ENCODE measurements around the gene OSBPL3. TPM values are rescaled to one million over a fixed set of nuclear protein-coding genes. Genes with fewer than 3 reads are reported as not detected.

OSBPL3 gene
- total RNA-seq, 1 experiment from 2014 or later, result 149 TPM

DNA sequence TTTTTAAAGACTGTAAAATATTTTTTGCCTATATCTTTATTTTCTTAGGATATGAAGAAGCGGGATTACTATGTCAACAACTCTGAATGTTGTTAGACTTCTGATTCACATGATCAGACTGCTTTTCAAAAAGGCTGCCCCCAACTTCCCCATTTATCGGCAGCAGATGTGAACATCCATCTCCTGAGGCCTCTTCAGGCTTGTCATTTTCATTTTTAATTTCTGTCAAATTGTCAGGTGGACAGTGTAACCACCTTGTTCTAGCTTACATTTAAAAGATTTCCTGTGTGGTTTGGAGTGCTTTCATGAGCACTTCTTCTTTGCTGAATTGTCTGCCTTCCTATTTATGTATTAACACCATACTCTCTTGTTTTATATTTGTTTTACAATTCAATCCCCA is 143.9 kb downstream of the OSBPL3 start:
- no peaks in the 10 kb centered on the region for H3K9me3 ChIP-seq (ENCODE audit: low read length)
- peaks cover 94% of the 10 kb centered on the region for H3K4me1 ChIP-seq (ENCODE audit: low read length)
- peaks cover 57% of the 10 kb centered on the region for H3K36me3 ChIP-seq (ENCODE audit: insufficient read depth, low read length)
- peak overlapping the region; percentile 68 for H3K9ac ChIP-seq (ENCODE audit: low read length)
- H2AFZ ChIP-seq (ENCODE audit: low read length), result no peak overlapping the region
- peak; percentile 94 for DNase-seq
- H3K4me3 ChIP-seq (ENCODE audit: low read length), result peak overlapping the region; percentile 48
- peaks cover 29% of the 10 kb centered on the region for H3K79me2 ChIP-seq (ENCODE audit: low read length)
- H3K4me2 ChIP-seq (ENCODE audit: low read depth, low read length, poor library complexity, severe bottlenecking), result peak overlapping the region; percentile 83
- H3K9me2 ChIP-seq (replicated peaks; ENCODE audit: insufficient read depth, low read length), result no peaks in the 10 kb centered on the region
- peak overlapping the region; percentile 99 for H3K27ac ChIP-seq (ENCODE audit: low read length)
- no peaks in the 10 kb centered on the region for H4K20me1 ChIP-seq (ENCODE audit: insufficient read depth, low read depth, low read length)
- H3K27me3 ChIP-seq (ENCODE audit: low read length), result no peaks in the 10 kb centered on the region

DNA sequence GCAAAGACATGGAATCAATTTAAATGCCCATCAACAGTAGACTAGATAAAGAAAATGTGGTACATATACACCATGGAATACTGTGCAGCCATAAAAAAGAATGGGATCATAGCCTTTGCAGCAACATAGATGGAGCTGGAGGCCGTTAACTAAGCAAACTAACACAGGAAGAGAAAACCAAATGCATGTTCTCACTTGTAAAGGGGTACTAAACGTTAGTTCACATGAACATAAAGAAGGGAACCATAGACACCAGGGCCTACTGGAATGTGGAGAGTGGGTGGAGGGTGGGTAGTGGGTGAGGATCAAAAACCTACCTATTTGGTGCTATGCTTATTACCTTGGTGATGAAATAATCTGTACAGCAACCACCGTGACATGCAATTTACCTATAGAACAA is 144.3 kb downstream of the OSBPL3 start:
- DNase-seq, result no peak
- H3K4me2 ChIP-seq (ENCODE audit: low read depth, low read length, poor library complexity, severe bottlenecking), result peak overlapping the region; percentile 83
- H3K9ac ChIP-seq (ENCODE audit: low read length), result peak overlapping the region; percentile 68
- H3K27me3 ChIP-seq (ENCODE audit: low read length), result no peaks in the 10 kb centered on the region
- H2AFZ ChIP-seq (ENCODE audit: low read length), result no peak overlapping the region
- peak overlapping the region; percentile 99 for H3K27ac ChIP-seq (ENCODE audit: low read length)
- H3K36me3 ChIP-seq (ENCODE audit: insufficient read depth, low read length), result peaks cover 57% of the 10 kb centered on the region
- peaks cover 26% of the 10 kb centered on the region for H3K79me2 ChIP-seq (ENCODE audit: low read length)
- peaks cover 94% of the 10 kb centered on the region for H3K4me1 ChIP-seq (ENCODE audit: low read length)
- H3K9me3 ChIP-seq (ENCODE audit: low read length), result no peaks in the 10 kb centered on the region
- no peaks in the 10 kb centered on the region for H4K20me1 ChIP-seq (ENCODE audit: insufficient read depth, low read depth, low read length)
- peak overlapping the region; percentile 48 for H3K4me3 ChIP-seq (ENCODE audit: low read length)
- H3K9me2 ChIP-seq (replicated peaks; ENCODE audit: insufficient read depth, low read length), result no peaks in the 10 kb centered on the region

DNA sequence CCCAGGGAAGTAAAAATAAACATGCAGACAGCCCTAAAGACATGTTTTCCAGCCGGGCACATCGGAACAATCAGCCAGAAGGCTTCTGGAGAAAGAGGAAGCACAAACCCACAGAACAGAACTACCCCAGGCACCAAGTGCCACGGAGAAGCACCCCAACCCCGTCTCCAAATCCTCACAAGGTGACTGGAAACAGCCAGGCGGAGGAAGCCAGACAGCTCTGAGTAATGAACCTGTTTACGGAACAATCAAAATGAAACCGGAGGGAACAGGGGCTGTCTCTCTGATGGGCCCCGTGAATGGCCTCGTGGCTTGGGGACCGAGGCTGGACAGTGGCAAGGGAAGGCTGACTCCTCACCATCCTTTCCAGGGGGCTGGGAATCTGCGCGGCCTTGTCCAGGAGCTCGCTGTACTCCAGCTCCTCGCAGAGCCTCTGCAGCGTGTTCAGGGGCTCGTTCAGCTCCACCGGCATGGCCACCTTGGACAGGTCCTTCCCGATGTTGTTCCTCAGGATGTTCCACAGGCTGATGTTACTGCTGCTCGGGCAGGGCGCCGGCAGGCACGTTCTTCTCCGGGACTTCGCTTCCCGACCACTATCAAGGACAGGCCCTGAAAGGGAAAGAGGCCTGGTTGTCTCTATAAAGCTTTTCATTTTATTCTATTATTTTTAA is 145.7 kb downstream of the OSBPL3 start:
- H3K27me3 ChIP-seq (ENCODE audit: low read length), result no peaks in the 10 kb centered on the region
- DNase-seq, result peak; percentile 55
- no peaks in the 10 kb centered on the region for H3K9me3 ChIP-seq (ENCODE audit: low read length)
- H3K36me3 ChIP-seq (ENCODE audit: insufficient read depth, low read length), result peaks cover 60% of the 10 kb centered on the region
- H2AFZ ChIP-seq (ENCODE audit: low read length), result no peak overlapping the region
- peaks cover 97% of the 10 kb centered on the region for H3K4me1 ChIP-seq (ENCODE audit: low read length)
- peak overlapping the region; percentile 68 for H3K9ac ChIP-seq (ENCODE audit: low read length)
- H3K4me2 ChIP-seq (ENCODE audit: low read depth, low read length, poor library complexity, severe bottlenecking), result peak overlapping the region; percentile 83
- H3K4me3 ChIP-seq (ENCODE audit: low read length), result 0 out of 2 replicates have a peak overlapping the region, but pooled peaks have one; percentile 13
- peaks cover 34% of the 10 kb centered on the region for H3K79me2 ChIP-seq (ENCODE audit: low read length)
- no peaks in the 10 kb centered on the region for H4K20me1 ChIP-seq (ENCODE audit: insufficient read depth, low read depth, low read length)
- peak overlapping the region; percentile 99 for H3K27ac ChIP-seq (ENCODE audit: low read length)
- H3K9me2 ChIP-seq (replicated peaks; ENCODE audit: insufficient read depth, low read length), result no peaks in the 10 kb centered on the region

DNA sequence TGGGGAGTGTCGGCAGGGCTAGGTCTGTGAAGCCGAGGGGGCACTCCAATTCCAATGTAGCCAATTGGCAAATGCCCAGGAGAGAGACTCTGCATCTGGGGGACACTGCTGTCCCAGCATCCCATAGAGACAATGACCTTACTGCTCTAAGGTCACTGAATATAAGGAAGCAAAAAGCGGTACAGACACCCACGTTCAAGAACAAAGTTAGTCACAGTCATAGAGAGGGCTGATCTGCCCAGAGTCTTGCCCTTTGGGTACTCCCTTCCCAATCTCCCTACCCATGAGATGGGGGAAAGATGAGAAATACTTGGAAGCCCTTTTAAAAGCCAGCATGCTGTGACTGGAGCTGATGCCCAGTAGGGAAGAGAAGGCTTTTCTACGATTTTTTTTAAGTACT is 146.4 kb downstream of the OSBPL3 start:
- H3K4me1 ChIP-seq (ENCODE audit: low read length), result peaks cover 97% of the 10 kb centered on the region
- peak overlapping the region; percentile 83 for H3K4me2 ChIP-seq (ENCODE audit: low read depth, low read length, poor library complexity, severe bottlenecking)
- H4K20me1 ChIP-seq (ENCODE audit: insufficient read depth, low read depth, low read length), result no peaks in the 10 kb centered on the region
- no peak overlapping the region for H3K4me3 ChIP-seq (ENCODE audit: low read length)
- peaks cover 54% of the 10 kb centered on the region for H3K36me3 ChIP-seq (ENCODE audit: insufficient read depth, low read length)
- H3K27ac ChIP-seq (ENCODE audit: low read length), result peak overlapping the region; percentile 99
- no peaks in the 10 kb centered on the region for H3K9me2 ChIP-seq (replicated peaks; ENCODE audit: insufficient read depth, low read length)
- no peak for DNase-seq
- no peak overlapping the region for H2AFZ ChIP-seq (ENCODE audit: low read length)
- peaks cover 34% of the 10 kb centered on the region for H3K79me2 ChIP-seq (ENCODE audit: low read length)
- H3K27me3 ChIP-seq (ENCODE audit: low read length), result no peaks in the 10 kb centered on the region
- peak overlapping the region; percentile 68 for H3K9ac ChIP-seq (ENCODE audit: low read length)
- no peaks in the 10 kb centered on the region for H3K9me3 ChIP-seq (ENCODE audit: low read length)

DNA sequence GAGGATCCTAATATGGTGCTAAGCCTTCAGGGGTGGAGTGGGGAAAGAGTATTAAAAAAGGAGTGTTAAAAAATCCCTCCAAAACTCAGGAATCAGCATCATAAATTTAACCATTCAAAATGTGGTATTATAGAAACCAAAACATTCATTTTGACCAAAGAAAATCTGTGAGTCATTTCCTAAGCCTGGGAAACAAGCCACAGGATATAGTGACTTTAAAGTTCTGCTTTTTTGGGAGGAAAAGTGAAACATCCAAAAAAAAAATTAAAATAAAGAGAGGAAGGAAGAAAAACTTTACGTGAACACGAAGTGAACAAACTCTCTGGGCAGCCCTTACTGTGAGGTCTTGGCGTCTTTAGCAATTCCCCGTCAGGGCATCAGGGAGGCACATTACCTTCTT is 148.7 kb downstream of the OSBPL3 start:
- Histone ChIP-seq H3K27me3 (ENCODE audit: low read length) (no peaks in the 10 kb centered on the region), H2AFZ (ENCODE audit: low read length) (no peak overlapping the region), H3K4me1 (ENCODE audit: low read length) (peaks cover 97% of the 10 kb centered on the region), H3K27ac (ENCODE audit: low read length) (peak overlapping the region; percentile 98), H3K9ac (ENCODE audit: low read length) (peak overlapping the region; percentile 60), H3K9me2 (replicated peaks; ENCODE audit: insufficient read depth, low read length) (no peaks in the 10 kb centered on the region), H3K9me3 (ENCODE audit: low read length) (no peaks in the 10 kb centered on the region), H4K20me1 (ENCODE audit: insufficient read depth, low read depth, low read length) (no peaks in the 10 kb centered on the region), H3K79me2 (ENCODE audit: low read length) (peaks cover 49% of the 10 kb centered on the region), H3K36me3 (ENCODE audit: insufficient read depth, low read length) (peaks cover 63% of the 10 kb centered on the region), H3K4me3 (ENCODE audit: low read length) (no peak overlapping the region), H3K4me2 (ENCODE audit: low read depth, low read length, poor library complexity, severe bottlenecking) (peak overlapping the region; percentile 68)
- no peak for DNase-seq

DNA sequence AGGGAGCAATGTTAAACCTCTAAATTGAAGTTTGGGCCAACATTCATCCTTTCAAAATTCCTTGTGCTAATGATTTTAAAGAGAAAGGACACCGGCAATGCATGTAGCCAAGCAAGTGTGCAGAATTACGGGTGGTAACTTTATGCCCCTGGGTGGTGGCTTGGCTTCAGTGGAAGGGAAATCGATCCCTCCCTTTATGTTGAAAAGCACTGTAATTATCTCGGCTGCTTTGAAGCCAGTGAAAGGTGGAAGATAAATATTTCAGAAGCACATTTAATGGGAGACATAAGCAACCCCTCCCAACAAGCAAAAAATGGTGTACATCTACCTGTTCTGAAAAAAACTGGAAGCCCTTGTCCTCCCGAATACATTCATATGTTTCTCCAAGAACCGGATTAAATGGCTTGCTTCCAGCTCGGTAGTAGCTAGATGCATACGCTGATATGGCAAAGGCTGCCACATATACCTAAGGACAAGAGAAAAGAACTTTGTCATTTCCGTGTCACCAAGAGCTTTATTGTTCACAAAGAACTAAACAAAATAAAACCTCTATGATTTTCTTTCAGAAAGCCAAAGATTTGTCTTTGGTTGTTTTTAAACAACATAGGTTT is 149.4 kb downstream of the OSBPL3 start:
- Histone ChIP-seq H3K4me1 (ENCODE audit: low read length) (peaks cover 97% of the 10 kb centered on the region), H3K27ac (ENCODE audit: low read length) (peak overlapping the region; percentile 98), H3K9me2 (replicated peaks; ENCODE audit: insufficient read depth, low read length) (no peaks in the 10 kb centered on the region), H4K20me1 (ENCODE audit: insufficient read depth, low read depth, low read length) (no peaks in the 10 kb centered on the region), H3K27me3 (ENCODE audit: low read length) (no peaks in the 10 kb centered on the region), H3K4me3 (ENCODE audit: low read length) (peak overlapping the region; percentile 24), H3K4me2 (ENCODE audit: low read depth, low read length, poor library complexity, severe bottlenecking) (peak overlapping the region; percentile 68), H3K79me2 (ENCODE audit: low read length) (peaks cover 51% of the 10 kb centered on the region), H3K9ac (ENCODE audit: low read length) (peak overlapping the region; percentile 60), H3K36me3 (ENCODE audit: insufficient read depth, low read length) (peaks cover 67% of the 10 kb centered on the region), H3K9me3 (ENCODE audit: low read length) (no peaks in the 10 kb centered on the region), H2AFZ (ENCODE audit: low read length) (no peak overlapping the region)
- DNase-seq, result no peak

DNA sequence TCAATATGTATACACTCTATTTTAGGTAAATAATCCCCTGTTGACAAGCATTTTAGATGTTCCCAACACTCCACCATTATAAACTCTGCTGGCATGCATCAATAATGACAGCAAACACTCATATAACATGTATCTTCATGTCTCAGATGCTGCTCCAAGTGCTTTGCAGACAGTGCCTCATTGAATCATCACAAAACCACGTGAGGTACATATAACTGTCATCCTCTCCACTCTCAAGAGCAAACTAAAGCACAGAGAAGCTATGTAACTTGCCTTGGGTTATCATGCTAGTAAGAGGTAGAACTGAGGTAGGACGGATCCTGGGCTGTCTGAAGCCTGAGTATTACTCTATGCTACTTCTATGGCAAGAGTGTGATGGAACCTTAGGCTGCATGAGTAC is 150.2 kb downstream of the OSBPL3 start:
- H3K9me2 ChIP-seq (replicated peaks; ENCODE audit: insufficient read depth, low read length), result no peaks in the 10 kb centered on the region
- H3K9ac ChIP-seq (ENCODE audit: low read length), result peak overlapping the region; percentile 60
- no peaks in the 10 kb centered on the region for H3K27me3 ChIP-seq (ENCODE audit: low read length)
- no peaks in the 10 kb centered on the region for H3K9me3 ChIP-seq (ENCODE audit: low read length)
- H3K4me1 ChIP-seq (ENCODE audit: low read length), result peaks cover 97% of the 10 kb centered on the region
- H3K4me2 ChIP-seq (ENCODE audit: low read depth, low read length, poor library complexity, severe bottlenecking), result peak overlapping the region; percentile 68
- peak; percentile 73 for DNase-seq
- peaks cover 71% of the 10 kb centered on the region for H3K36me3 ChIP-seq (ENCODE audit: insufficient read depth, low read length)
- peak overlapping the region; percentile 24; the same call in 1 of the 2 replicates for H3K4me3 ChIP-seq (ENCODE audit: low read length)
- H3K79me2 ChIP-seq (ENCODE audit: low read length), result peaks cover 50% of the 10 kb centered on the region
- peak overlapping the region; percentile 98 for H3K27ac ChIP-seq (ENCODE audit: low read length)
- H2AFZ ChIP-seq (ENCODE audit: low read length), result no peak overlapping the region
- H4K20me1 ChIP-seq (ENCODE audit: insufficient read depth, low read depth, low read length), result no peaks in the 10 kb centered on the region

DNA sequence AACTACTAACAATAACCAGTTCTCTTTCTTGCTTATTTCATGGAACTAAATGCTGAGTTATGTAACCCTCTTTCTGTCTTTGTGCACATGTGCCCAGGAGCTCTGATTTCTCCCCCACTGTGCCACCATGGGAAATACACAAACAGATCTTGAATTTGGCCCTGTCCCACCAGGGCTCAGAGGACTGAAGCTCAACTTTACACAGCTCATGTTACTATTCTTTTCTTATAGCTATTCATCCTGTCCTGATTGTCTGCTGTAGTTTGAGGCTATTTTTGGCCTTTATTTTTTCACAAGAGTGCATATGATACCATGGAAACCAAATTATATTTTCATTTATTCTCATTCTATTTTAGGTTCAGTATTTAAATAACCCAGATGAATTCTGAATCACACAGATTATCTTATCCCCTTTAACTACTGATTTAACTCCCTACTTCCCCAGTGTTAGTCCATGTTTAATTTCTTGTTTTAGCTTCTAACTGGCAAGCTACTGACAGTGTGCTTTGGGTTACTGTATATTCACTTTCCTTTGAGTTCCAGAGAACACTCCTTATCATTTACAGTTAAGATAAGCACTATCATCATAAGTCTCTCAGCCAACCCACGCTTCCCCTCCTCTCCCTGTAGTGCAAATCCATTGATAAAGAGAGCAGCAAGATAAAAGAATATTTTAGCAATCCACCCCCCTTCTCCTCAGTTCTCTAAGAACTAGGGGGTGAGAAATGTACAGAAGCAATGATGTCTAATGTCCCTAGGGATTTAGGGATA is 150.9 kb downstream of the OSBPL3 start:
- peak; percentile 91 for DNase-seq
- Histone ChIP-seq H3K4me3 (ENCODE audit: low read length) (peak overlapping the region; percentile 45), H3K27ac (ENCODE audit: low read length) (peak overlapping the region; percentile 98), H2AFZ (ENCODE audit: low read length) (no peak overlapping the region), H3K27me3 (ENCODE audit: low read length) (no peaks in the 10 kb centered on the region), H3K4me1 (ENCODE audit: low read length) (peaks cover 97% of the 10 kb centered on the region), H4K20me1 (ENCODE audit: insufficient read depth, low read depth, low read length) (no peaks in the 10 kb centered on the region), H3K9ac (ENCODE audit: low read length) (peak overlapping the region; percentile 57), H3K9me3 (ENCODE audit: low read length) (no peaks in the 10 kb centered on the region), H3K9me2 (replicated peaks; ENCODE audit: insufficient read depth, low read length) (no peaks in the 10 kb centered on the region), H3K4me2 (ENCODE audit: low read depth, low read length, poor library complexity, severe bottlenecking) (peak overlapping the region; percentile 68), H3K36me3 (ENCODE audit: insufficient read depth, low read length) (peaks cover 70% of the 10 kb centered on the region), H3K79me2 (ENCODE audit: low read length) (peaks cover 43% of the 10 kb centered on the region)
